ENCODE data around the gene CDH15.
"Not testable (repeated sequence)": the region's sequence is repeated elsewhere in the genome, so short reads cannot be mapped to it uniquely, and the experiment has no call there.

CDH15 gene

GRCh38 chr16:89184677-89184932 lies 13.1 kb downstream of the CDH15 start:
- H3K36me3 Mint-ChIP-seq = no peaks in the 10 kb centered on the region
- H3K4me1 Mint-ChIP-seq (ENCODE audit: low read depth) = peaks cover 9% of the 10 kb centered on the region
- no peak overlapping the region for H3K27ac Mint-ChIP-seq
- H3K4me3 Mint-ChIP-seq = no peak overlapping the region
- no peaks in the 10 kb centered on the region for H3K27me3 Mint-ChIP-seq
- H3K9me3 Mint-ChIP-seq (ENCODE audit: low read depth) = no peaks in the 10 kb centered on the region

DNA sequence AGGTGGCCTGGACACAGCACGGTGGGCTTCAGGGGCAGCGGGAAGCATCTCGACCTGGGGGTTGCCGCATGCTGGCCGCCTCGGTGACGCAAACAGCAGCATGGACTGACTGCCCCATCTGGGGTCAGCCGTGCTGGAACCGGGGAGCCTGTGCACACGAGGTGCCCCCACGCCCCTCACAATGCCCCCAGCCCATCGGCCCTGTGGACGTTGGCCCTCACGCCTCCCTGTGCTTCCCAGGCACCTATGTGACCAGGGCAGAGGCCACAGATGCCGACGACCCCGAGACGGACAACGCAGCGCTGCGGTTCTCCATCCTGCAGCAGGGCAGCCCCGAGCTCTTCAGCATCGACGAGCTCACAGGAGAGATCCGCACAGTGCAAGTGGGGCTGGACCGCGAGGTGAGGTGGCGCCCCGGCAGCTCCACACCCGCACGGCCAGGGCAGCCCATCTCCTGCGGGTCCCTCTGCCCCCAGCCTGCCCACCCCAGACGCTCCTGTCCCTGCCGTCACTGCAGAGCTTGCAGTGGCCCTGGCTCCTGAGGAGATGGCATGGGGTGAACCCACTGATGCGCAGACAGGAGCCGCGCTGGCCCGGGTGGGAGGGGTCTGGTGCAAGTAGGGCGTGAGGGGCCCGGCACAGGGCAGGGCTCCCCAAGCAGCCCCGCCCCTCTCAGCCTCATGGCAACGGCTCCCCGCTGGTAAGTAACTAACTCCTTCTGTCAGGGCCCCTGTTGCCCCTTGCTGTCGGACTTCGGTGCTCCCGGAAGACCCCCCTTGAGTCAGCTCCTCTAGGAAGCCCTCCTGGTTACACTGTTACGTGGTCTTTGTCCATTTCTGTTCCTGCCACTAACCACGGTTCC lies 13.6 kb downstream of the CDH15 start:
- Mint-ChIP-seq H3K36me3 (no peaks in the 10 kb centered on the region), H3K4me1 (ENCODE audit: low read depth) (peaks cover 9% of the 10 kb centered on the region), H3K27me3 (no peaks in the 10 kb centered on the region), H3K27ac (no peak overlapping the region), H3K9me3 (ENCODE audit: low read depth) (no peaks in the 10 kb centered on the region), H3K4me3 (no peak overlapping the region)

DNA sequence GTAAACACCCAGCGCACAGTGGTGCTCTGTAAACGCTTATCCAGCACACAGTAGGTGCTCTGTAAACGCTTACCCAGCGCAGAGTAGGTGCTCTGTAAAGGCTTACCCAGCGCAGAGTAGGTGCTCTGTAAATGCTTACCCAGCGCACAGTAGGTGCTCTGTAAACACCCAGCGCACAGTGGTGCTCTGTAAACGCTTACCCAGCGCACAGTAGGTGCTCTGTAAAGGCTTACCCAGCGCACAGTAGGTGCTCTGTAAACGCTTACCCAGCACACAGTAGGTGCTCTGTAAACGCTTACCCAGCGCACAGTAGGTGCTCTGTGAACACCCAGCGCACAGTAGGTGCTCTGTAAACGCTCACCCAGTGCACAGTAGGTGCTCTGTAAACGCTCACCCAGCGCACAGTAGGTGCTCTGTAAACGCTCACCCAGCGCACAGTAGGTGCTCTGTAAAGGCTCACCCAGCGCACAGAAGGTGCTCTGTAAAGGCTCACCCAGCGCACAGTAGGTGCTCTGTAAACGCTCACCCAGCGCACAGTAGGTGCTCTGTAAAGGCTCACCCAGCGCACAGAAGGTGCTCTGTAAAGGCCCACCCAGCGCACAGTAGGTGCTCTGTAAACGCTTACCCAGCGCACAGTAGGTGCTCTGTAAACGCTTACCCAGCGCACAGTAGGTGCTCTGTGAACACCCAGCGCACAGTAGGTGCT lies 14.5 kb downstream of the CDH15 start:
- H3K9me3 Mint-ChIP-seq (ENCODE audit: low read depth); H3K4me3 Mint-ChIP-seq; H3K4me1 Mint-ChIP-seq (ENCODE audit: low read depth); H3K27me3 Mint-ChIP-seq; H3K36me3 Mint-ChIP-seq; H3K27ac Mint-ChIP-seq: not testable (repeated sequence)

- not testable (repeated sequence) for H3K27ac Mint-ChIP-seq; H3K27me3 Mint-ChIP-seq; H3K9me3 Mint-ChIP-seq (ENCODE audit: low read depth); H3K4me3 Mint-ChIP-seq; H3K4me1 Mint-ChIP-seq (ENCODE audit: low read depth); H3K36me3 Mint-ChIP-seq
Measured at GRCh38 chr16:89186593-89187031, 15.1 kb downstream of the CDH15 start.

DNA sequence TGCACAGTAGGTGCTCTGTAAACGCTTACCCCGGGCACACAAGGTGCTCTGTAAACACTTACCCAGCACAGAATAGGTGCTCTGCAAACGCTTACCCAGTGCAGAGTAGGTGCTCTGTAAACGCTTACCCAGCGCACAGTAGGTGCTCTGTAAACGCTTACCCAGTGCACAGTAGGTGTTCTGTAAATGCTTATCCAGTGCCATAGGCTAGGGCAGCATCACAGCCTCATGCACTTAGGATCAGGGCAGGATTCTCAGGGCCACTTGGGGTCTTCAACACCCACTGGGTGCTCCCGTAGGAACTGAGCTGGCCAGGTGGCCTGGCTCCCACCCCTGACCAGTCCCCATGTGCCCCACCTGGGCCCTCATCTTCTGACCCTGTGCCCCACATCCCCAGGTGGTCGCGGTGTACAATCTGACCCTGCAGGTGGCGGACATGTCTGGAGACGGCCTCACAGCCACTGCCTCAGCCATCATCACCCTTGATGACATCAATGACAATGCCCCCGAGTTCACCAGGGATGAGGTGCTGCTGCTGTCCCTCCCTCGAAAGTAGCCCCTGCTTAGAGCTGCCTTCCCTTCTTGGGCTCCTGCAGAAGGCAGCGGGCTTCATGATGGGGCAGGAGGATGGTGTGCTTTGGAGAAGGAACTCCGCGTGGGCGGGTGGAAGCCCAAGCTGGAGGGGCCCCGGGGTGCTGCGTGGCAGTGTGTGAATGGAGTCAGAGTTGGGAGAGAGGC lies 15.7 kb downstream of the CDH15 start:
- no peaks in the 10 kb centered on the region for H3K9me3 Mint-ChIP-seq (ENCODE audit: low read depth)
- H3K4me3 Mint-ChIP-seq = no peak overlapping the region
- H3K27me3 Mint-ChIP-seq = no peaks in the 10 kb centered on the region
- H3K36me3 Mint-ChIP-seq = no peaks in the 10 kb centered on the region
- no peak overlapping the region for H3K27ac Mint-ChIP-seq
- H3K4me1 Mint-ChIP-seq (ENCODE audit: low read depth) = peaks cover 4% of the 10 kb centered on the region

GRCh38 chr16:89187770-89188392 lies 16.3 kb downstream of the CDH15 start:
- H3K4me1 Mint-ChIP-seq (ENCODE audit: low read depth) = peaks cover 2% of the 10 kb centered on the region
- no peaks in the 10 kb centered on the region for H3K9me3 Mint-ChIP-seq (ENCODE audit: low read depth)
- H3K27ac Mint-ChIP-seq = no peak overlapping the region
- H3K4me3 Mint-ChIP-seq = no peak overlapping the region
- H3K36me3 Mint-ChIP-seq = no peaks in the 10 kb centered on the region
- H3K27me3 Mint-ChIP-seq = no peaks in the 10 kb centered on the region

DNA sequence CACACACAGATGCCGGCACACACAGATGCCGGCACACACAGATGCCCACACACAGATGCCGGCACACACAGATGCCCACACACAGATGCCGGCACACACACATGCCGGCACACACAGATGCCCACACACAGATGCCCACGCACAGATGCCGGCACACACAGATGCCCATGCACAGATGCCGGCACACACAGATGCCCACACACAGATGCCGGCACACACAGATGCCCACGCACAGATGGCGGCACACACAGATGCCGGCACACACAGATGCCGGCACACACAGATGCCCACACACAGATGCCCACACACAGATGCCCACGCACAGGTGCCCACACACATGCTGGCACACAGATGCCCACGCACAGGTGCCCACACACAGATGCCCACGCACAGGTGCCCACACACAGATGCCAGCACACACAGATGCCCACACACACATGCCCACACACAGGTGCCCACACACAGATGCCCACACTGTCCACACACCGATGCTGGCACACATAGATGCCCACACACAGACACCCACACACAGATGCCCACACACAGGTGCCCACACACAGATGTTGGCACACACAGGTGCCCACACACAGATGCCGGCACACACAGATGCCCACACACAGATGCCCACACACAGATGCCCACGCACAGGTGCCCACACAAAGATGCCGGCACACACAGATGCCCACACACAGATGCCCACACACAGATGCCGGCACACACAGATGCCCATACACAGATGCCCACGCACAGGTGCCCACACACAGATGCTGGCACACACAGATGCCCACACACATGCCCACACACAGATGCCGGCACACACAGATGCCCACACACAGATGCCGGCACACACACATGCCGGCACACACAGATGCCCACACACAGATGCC lies 17.2 kb downstream of the CDH15 start:
- H3K27me3 Mint-ChIP-seq; H3K9me3 Mint-ChIP-seq (ENCODE audit: low read depth); H3K4me3 Mint-ChIP-seq; H3K36me3 Mint-ChIP-seq; H3K4me1 Mint-ChIP-seq (ENCODE audit: low read depth); H3K27ac Mint-ChIP-seq: not testable (repeated sequence)

DNA sequence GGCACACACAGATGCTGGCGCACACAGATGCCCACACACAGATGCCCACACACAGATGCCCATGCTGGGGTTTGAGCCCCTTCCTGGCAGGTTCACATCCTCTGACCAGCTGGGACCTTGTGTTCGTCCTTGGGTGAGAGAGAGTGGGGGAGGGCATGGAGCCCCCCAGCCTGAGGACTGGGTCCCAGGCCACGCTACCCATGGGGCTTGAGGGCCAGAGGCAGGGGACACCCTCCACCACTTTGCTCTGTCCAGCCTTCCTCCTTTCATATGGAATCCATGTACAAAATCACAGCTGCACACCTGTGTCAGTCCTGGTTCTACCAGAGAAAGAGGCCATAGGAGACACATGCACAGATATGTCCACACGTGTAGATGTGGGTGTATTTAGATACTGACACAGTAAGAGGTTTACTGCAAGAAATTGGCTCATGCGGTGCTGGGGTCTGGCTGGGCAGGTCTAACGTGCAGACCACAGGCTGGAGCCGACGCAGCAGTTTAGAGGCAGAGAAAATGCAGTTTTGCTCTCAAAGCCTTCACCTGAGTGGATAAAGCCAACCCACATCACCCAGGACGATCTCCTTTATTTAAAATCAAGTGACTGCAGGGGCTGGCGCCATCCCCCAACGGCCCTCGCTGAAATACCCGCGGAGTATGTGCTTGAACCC lies 17.9 kb downstream of the CDH15 start:
- Mint-ChIP-seq H3K9me3 (ENCODE audit: low read depth) (no peaks in the 10 kb centered on the region), H3K36me3 (no peaks in the 10 kb centered on the region), H3K27me3 (no peaks in the 10 kb centered on the region), H3K4me3 (no peak overlapping the region), H3K4me1 (ENCODE audit: low read depth) (peaks cover 2% of the 10 kb centered on the region), H3K27ac (no peak overlapping the region)

DNA sequence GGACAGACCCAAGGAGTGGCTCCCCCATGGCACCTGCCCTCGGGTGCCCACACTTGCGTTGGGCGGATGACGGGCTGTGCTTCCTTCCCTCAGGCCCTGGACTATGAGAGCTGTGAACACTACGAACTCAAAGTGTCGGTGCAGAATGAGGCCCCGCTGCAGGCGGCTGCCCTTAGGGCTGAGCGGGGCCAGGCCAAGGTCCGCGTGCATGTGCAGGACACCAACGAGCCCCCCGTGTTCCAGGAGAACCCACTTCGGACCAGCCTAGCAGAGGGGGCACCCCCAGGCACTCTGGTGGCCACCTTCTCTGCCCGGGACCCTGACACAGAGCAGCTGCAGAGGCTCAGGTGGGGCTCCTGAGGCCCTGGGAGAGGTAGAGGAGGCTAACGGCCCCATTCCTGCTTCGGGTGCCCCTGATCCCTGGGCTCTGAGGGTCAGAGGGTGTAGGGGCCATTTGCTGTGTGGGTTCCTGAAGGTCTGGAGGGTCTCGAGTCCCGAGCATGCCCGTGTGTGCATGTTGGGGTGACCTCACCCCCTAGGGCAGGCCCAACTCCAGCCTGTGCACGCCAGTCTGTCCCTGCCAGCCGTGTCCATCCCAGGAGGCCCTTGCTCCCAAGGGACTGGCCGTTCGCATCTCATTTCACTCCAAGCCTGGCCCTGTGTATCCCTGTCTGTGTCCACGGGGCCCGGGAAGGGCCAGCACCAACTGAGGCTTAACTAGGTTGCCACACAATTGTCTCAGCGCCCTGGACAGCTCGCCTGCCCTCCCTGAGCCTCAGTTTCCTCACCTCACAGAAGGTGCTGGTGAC lies 18.8 kb downstream of the CDH15 start:
- Mint-ChIP-seq H3K27me3 (no peaks in the 10 kb centered on the region), H3K4me1 (ENCODE audit: low read depth) (peaks cover 2% of the 10 kb centered on the region), H3K36me3 (no peaks in the 10 kb centered on the region), H3K4me3 (peak overlapping the region; percentile 32), H3K27ac (no peak overlapping the region), H3K9me3 (ENCODE audit: low read depth) (no peaks in the 10 kb centered on the region)

DNA sequence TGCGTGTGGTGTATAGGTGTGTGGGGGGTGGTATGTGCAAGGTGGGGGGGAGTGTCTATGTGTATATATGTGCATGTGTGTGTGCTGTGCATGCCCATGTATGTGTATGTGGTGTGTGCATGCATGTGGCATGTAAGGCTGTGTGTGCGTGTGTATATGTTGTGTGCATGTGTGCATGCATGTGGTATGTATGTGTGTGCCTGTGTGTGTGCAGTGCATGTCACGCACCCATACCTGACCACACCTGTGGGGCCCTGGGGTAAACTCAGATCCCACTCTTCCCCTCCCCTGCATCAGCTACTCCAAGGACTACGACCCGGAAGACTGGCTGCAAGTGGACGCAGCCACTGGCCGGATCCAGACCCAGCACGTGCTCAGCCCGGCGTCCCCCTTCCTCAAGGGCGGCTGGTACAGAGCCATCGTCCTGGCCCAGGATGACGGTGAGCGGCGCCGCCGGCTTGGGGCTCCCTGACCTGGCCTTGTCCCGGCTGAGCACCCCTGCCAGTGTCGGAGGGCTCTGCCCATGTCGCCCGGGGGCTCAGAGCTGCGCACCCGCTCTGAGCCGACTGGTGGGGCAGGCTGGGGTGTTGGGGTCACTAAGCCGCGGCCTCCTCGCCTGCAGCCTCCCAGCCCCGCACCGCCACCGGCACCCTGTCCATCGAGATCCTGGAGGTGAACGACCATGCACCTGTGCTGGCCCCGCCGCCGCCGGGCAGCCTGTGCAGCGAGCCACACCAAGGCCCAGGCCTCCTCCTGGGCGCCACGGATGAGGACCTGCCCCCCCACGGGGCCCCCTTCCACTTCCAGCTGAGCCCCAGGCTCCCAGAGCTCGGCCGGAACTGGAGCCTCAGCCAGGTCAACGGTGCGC lies 19.7 kb downstream of the CDH15 start:
- no peaks in the 10 kb centered on the region for H3K9me3 Mint-ChIP-seq (ENCODE audit: low read depth)
- H3K4me1 Mint-ChIP-seq (ENCODE audit: low read depth) = peaks cover 2% of the 10 kb centered on the region
- no peak overlapping the region for H3K27ac Mint-ChIP-seq
- H3K36me3 Mint-ChIP-seq = no peaks in the 10 kb centered on the region
- H3K27me3 Mint-ChIP-seq = no peaks in the 10 kb centered on the region
- peak overlapping the region; percentile 66 for H3K4me3 Mint-ChIP-seq

GRCh38 chr16:89191901-89192185 lies 20.3 kb downstream of the CDH15 start:
- H3K27ac Mint-ChIP-seq = no peak overlapping the region
- no peaks in the 10 kb centered on the region for H3K36me3 Mint-ChIP-seq
- no peak overlapping the region for H3K4me3 Mint-ChIP-seq
- H3K4me1 Mint-ChIP-seq (ENCODE audit: low read depth) = peaks cover 2% of the 10 kb centered on the region
- no peaks in the 10 kb centered on the region for H3K27me3 Mint-ChIP-seq
- H3K9me3 Mint-ChIP-seq (ENCODE audit: low read depth) = no peaks in the 10 kb centered on the region

DNA sequence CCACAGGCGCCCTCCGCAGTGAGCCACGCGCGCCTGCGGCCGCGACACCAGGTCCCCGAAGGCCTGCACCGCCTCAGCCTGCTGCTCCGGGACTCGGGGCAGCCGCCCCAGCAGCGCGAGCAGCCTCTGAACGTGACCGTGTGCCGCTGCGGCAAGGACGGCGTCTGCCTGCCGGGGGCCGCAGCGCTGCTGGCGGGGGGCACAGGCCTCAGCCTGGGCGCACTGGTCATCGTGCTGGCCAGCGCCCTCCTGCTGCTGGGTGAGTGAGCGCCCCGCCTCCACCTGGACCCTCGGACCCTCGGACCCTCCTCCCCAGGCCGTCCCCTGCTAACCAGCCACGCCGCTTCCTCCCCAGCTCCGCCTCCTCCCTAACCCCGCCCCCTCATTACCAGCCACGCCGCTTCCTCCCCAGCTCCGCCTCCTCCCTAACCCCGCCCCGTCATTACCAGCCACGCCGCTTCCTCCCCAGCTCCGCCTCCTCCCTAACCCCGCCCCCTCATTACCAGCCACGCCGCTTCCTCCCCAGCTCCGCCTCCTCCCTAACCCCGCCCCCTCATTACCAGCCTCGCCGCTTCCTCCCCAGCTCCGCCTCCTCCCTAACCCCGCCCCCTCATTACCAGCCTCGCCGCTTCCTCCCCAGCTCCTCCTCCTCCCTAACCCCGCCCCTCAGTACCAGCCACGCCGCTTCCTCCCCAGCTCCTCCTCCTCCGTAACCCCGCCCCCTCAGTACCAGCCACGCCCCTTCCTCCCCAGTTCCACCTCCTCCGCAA lies 20.8 kb downstream of the CDH15 start:
- not testable (repeated sequence) for H3K4me3 Mint-ChIP-seq; H3K27ac Mint-ChIP-seq; H3K36me3 Mint-ChIP-seq; H3K9me3 Mint-ChIP-seq (ENCODE audit: low read depth); H3K27me3 Mint-ChIP-seq; H3K4me1 Mint-ChIP-seq (ENCODE audit: low read depth)

All from activated naive CD8-positive, alpha-beta T cell (primary cell).